Activated T-cell treated with anti-CD3 and anti-CD28 coated beads, Interleukin-2, amount 50 U/mL, for 48 hours (primary cell): ENCODE data around the gene UBALD2.

Source experiments
- DNase-seq, 2 experiments: peaks; one replicate each; pipeline ENCODE4 v3.0.0-alpha.2; 2020

The UBALD2 gene

GRCh38 chr17:76266244-76266938 is 1.2 kb downstream of the UBALD2 start:
- DNase-seq = peak in 1 of 2 experiments; percentile 53

GRCh38 chr17:76267051-76267576 is 2.0 kb downstream of the UBALD2 start:
- peak; percentile 35 to 39 for DNase-seq

DNA sequence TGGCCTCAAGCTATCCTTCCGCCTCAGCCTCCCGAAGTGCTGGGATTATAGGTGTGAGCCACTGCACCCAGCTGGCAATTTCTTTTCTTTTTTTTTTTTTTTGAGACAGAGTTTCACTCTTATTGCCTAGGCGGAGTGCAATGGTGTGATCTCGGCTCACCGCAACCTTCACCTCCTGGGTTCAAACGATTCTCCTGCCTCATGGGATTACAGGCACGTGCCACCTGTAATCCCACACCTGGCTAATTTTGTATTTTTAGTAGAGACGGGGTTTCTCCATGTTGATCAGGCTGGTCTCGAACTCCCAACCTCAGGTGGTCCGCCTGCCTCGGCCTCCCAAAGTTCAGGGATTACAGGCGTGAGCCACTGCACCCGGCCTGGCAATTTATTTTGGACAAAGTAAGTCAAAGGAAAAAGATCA is 2.4 kb downstream of the UBALD2 start:
- DNase-seq = peak; percentile 49 to 53

- DNase-seq = peak; percentile 86 to 88
Measured at GRCh38 chr17:76268015-76268749, 3.0 kb downstream of the UBALD2 start.

DNA sequence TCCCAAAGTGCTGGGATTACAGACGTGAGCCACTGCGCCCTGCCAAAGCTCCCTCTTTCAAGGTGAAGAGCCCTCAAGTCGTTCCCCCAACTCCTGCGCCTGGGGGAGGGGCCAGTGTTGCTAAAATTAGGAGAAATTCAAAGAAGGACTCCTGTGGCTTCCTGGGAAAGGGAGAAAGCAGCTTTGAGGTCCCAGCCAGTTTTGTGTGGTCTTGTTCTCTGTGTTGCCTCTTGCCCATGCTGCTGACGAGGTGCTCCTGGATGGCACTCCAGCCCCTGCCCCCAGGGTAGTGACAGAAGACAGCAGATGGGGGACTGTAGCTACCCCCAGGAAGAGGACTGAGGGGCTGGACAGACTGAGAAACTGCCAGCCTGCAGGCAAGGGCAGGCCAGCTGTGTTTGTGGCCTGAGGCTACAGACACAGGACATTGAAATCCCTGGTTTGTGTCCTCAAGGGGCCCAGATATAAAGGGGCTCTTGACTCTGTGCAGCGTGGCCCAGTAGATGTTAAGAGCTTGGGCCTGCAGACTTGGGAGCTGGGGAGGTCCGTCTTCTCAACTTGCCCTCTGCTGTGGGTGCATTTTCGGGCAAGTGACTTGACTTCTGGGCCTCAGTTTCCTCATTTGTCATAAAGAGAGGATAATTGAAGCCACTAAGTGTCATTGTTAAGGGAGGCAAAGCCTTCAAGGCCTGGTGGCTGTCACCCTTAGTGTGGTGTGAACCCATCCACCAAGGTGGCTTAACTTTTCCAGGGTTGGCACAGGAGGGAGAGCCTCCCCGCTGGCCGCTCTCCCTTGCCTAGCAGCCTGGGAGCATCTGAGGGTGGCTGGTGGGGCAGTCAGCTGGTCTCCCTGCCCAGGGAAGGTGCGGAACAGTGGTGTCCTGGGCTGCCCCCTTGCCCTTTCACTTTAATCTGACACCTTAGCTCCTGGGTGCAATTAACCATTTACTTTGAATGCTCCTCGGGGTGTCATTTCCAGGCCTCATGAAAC is 4.1 kb downstream of the UBALD2 start:
- peak; percentile 50 for DNase-seq

DNA sequence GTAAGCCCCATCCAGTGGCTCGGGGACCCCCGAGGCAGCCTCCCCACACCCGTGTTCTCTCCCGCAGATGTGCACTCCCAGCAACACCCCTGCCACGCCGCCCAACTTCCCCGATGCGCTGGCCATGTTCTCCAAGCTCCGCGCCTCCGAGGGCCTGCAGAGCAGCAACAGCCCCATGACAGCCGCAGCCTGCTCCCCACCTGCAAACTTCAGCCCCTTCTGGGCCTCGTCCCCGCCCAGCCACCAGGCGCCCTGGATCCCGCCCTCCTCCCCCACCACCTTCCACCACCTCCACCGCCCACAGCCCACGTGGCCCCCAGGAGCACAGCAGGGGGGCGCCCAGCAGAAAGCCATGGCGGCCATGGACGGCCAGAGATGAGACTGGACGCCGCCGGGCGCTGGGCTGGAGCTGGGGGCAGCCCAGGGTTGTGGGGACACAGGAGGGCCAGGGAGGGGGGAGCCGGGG is 5.0 kb downstream of the UBALD2 start:
- DNase-seq = peak; percentile 58 to 65

DNA sequence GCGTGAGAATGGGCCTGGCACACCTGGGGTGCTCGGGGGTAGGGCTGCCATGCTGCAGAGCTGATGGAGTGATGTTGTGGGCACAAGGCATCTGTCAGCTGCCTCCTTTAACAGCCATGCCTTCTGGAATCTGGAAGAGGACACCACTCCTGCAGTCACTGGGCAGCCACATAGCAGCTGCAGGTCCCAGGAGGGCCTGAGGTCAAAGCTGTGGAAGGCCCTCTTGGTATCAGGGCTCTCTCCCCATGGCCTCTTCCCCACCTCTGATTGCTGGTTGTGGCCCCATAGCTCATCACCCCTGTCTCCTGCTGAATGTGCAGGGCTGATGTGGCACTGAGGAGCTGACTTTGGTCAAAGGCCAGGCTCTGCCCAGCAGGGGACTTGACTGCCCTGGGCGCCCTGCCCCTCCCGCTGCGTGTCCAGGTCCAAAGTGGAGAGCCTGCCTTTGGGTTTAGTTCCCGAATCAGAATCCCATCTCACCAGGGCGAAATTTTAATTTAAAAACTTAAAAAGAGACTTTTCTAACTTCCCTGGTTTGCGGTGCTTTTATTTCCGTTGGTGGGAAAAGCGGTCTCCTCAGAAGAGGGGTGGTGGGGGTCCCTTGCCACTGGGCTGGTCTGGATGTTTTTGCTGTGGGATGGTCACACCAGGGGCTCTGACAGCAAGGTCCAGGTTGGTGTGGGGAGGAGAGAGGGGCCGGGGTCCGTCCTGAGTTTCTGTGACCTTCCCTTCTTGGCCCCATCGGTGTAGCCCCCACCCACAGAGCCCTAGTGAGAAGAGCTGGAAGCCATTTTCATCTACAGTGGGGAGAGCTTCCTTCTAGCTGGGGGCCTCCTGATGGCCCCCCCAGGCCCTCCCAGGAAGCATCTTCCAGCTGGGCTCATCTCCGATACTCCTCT is 5.9 kb downstream of the UBALD2 start:
- peak; percentile 68 to 71 for DNase-seq

- DNase-seq = peak; percentile 91 to 93
Measured at GRCh38 chr17:76271669-76272540, 6.8 kb downstream of the UBALD2 start.

- peak; percentile 82 to 83 for DNase-seq
Measured at GRCh38 chr17:76272541-76273444, 7.6 kb downstream of the UBALD2 start.

GRCh38 chr17:76273445-76274111 is 8.4 kb downstream of the UBALD2 start:
- peak in 1 of 2 experiments; percentile 38 for DNase-seq

DNA sequence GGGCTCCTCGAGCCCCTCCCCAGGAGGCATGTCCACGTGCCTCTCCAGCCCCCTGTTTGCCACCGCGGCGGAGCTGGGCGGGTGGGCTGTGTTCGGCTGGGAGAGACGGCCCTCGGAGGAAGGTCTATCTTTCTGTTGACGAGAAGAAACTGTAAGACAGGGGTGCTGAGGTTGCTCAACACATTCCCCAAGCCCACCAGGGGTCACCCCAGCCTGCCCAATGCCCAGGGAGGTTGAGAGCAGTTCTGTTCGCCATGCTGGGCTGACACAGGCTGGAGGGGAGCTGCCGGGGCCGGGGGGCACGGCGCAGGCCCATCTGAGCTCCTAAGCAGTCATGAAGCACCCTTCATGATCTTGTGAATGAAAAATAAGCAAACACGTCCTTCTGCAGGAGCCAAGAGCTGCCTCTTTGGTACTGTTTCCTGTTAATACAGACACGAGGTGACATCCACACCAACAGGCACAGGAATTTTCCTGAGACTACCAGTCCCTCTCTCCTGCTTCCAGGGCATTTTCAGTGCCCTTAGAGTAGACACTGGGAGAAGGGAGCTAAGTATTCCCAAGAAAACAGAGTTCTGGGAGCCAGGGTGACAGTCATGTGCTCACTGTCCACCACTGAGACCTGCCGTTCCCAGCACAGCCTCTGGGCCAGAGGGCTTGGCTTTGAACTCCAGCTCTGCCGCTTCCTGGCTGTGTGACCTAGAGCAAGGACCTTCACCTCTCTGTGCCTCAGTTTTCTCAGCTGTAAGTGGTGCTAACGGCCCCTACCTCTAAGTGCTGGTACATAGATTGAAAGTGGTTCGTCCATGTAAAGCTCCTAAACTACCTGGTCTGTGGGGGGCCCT is 9.2 kb downstream of the UBALD2 start:
- DNase-seq = peak; percentile 37 to 39

- peak in 1 of 2 experiments; percentile 22 for DNase-seq
Measured at GRCh38 chr17:76275382-76276068, 10.4 kb downstream of the UBALD2 start.

DNA sequence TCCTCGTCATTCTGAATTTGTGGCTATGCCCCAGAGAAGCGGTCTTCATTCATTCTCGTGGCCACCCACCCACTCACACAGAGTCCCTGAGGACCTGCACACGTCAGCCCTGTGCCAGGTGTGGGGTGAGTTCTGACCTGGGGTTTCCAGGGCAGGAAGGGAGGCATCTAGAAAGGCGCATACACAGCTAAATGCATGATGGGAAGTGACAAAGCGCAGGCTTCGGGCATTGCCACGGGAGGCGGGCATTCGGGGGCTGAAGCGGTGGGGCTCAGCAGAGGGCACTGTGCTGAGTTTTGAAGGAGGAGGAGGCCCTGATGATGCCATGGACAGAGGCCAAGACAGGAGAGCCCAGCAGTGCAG is 10.9 kb downstream of the UBALD2 start:
- DNase-seq = peak; percentile 26 to 27

DNA sequence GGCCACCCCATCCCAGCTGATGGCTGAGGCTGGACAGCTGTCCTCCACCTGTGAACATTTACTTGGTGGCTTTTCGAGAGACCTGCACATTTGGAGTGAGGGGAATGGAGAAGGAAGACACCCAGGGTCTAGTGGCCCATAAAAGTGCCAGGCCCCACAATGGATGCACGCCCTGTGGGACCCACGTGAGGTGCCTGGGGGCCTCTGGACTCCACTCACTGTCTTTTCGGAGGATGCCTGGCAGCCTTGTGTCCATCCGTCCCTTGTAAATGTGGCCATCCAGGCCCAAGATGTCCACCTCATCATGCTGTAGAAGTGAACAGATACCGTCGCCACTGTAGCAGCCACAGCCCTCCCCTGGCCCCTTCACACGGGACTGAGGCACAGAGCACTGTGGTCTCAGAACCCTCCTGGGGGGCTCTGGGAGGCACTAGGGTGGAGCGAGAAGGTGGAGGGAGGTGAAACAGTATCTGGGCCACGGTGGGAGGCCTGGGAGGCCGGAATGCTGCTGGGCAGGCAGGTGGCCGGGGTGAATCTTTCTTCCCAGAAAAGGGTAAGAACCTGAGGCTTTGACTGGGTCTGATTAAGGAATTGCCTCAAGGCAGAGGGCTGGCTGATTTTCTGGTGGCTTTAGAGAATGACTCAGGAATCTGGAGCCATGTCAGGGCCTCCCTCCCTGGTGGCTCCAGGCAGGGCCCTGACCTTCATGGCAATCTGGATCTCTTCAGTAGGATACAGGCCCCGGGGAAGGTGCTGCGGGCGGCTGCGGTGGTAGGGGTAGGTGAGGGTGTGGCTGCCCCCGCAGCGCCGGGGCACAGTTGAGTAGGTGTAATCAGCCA is 11.5 kb downstream of the UBALD2 start:
- peak in 1 of 2 experiments; percentile 21 for DNase-seq

DNA sequence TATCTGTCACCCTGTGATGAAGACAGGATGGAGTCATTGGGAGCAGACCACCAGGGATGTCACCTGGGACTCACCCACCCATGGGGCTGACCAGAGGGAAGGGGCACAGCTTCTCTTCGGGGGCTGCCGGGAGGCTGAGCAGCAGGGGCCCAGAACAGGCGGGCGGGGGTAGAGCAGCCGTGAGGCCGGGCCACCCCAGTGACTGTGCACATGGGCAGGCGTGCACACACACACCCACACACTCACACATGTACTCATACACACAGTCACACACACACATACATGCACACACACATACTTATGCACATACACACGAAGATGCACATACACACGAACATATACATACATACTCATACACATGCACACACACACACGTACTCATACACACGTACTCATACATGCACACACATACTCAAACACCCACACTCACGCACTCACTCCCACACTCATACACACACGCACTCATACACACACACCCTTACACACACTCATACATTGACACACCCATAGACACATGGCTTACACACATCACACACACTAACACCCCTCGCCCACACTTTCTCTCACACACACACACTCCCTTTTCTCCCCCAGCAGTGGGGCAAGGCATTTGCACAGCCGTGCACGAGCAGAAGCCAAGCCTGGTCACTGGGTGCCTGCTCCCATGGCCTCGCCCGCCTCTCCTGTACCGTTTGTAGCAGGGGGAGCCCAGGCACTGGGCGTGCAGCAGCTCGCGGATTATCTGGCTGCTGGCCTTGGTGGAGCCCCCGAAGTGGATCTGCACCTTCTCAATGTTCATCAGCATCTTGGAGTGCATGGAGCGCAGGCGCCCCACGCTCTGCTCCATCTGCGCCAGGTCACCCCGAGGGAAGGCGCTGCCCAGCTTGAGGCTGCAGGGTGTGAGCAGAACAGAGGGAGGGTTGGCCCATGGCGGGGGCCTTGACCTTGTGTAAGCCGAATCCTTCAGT is 12.4 kb downstream of the UBALD2 start:
- peak; percentile 21 to 29 for DNase-seq
